Frontal cortex (tissue), 4 donors: Measurements from ENCODE around the gene CYLD. TPM values are rescaled to one million over a fixed set of nuclear protein-coding genes. Genes with fewer than 3 reads are reported as not detected.

Experiments used
- DNase-seq, 2 donors: peaks; one replicate each; pipeline ENCODE4 v3.0.0; 2012; ENCODE audit warnings: low spot score in 2 of 2
- FAIRE-seq: peaks from 2 replicates; lab custom pipeline; 2012; peaks lifted over from hg19 to GRCh38; lab: Jason Lieb, UNC
- total RNA-seq: library from RNA; depleted of rRNA; stranded (reverse); fragments of >200 nt; gene quantifications from one replicate; pipeline ENCODE4 v1.2.3, GENCODE V29; 2014
- donor health status: control.
- donor health status: control.
- donor health status: control.

The CYLD gene
- total RNA-seq, 1 donor from 2014 or later = 35.9 TPM

DNA sequence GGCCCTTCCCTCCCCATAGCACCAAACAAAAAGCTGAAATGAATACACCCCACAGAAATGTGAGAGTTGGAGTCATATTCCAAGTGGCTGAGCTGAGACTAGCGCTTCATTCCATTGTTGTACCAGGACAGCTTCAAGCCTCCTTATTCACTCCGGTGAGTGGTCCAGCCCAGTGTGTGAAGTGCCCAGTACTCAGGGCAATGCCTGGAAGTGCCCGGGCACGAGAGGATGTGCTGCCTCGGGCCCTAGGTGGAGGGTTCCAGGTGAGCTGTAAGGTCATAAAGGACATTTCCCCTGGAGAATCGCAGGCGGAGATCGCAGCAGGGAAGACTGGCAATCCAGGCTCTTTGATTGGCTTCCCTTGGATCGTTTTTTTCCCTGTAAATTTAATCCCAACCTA, 5.4 kb upstream of the CYLD start:
- no peak for DNase-seq
- FAIRE-seq = no peak

DNA sequence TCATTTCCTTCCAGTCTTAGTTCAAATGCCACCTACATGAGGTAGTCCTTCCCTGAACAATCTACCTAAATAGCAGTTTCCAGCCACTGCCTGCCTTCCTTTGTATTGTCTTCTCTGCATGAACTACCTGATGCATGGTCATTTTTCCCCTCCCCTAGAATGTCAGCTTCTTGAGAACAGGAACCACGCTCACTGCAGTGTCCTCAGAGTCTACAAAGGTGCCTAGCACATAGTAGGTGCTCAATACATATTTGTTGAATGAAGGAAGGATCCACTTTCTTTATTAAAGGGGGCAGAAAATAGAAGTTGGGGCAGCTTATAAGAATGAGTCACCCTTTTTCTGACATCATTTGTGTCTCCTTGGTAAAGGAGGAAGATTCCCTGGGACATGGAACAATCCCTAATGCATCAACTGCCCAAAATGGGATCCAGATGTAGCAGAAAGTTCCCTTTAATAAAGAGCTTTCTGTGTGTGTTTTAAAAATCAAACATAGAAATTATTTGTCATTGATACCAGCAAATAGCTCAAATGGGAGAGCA, 4.4 kb upstream of the CYLD start:
- FAIRE-seq = no peak
- no peak for DNase-seq

DNA sequence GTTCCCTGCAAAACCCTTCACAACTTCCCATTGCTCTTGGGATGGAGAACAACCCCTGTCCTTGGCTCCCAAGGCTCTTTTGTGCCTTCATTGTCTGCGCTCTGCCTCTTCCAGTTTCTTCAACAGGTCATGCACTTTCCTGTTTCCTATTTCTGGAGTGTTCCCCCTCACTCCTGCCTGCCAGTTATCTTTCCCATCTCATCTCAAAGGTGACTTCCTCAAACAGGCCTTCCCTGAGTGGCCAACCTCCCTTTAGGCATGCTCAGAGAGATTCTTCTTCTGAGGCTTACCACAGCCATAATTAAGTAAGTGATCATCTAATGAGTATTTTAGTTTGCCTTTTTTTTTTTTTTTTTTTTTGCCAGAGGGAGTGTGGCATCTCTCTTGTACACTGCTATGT, 2.9 kb upstream of the CYLD start:
- DNase-seq = no peak
- FAIRE-seq = no peak

DNA sequence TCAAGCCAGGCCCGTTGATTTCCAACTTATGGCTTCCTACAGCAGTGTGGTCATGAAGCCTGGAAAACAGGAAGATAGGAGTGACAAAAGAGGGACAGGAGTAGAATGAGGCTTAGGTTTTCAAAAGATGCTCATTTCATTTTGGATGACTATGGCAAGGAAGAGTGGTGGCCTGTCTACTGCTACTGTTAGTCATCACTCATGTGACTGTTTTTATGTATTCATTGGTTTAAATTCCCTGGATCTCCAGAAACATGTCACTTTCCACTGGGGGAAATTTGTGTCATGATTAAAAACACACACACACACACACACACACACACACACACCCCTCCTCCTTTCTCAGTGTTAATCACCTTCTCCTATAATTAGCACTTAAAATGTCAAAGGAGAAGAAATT, 1.1 kb upstream of the CYLD start:
- no peak for DNase-seq
- FAIRE-seq = no peak

DNA sequence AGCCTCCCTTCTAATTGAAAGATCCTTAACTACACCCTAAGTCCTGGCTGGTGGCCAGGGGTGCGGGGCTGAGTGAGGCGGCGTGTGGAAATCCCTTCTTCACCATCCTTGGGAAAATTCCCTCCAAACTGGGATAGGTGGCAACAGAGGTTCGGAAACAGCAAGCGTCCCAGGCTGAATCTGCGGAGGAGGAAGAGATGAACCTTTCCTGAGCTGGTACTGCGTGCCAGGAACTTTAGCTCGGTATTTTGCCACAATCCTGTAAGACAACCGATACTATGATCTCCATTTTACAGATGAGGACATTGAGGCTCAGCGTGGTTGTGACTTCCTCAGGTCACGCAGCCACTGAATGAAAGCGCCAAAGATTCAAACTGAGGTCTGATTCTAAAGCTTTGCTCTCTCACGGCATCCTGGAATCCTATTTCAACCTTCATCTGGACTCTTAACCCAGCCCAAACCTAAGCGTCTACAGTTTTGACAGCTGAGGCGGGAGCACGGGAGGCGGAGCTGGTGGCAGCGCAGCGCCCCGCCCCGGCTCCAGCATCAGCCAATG, 583 bp upstream of the CYLD start:
- FAIRE-seq (no peak), DNase-seq (peak in 1 of 2 donors; percentile 25)

DNA sequence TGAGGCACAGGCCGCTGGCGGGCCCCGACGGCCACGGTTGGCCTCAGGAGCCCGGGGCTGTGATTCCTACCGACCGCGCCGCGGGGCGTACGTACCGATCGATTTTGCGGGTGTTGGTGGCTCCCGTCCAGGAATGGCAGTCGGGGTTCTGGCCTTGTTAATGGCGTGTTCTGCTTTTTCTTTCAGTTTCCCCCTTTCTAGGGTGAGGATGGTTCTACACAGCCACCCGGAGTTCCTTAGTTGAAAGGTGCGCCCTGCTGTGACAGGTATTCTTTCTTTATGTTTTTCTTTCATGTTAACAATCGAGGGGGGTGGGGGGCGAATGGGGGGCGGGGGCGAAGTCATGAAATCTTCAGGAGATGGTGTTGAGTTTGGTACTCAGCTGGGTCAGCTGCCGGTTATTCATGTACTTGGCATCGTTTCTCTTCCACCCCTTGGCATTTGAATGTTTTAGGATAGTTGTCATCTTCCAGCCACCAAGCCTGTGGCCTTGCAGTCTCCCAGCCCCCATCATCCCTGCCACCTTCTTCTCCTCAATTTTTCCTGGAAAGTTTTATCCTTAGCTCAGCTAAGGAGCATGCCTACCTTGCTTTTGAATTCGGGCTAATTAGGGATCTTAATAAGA, 802 bp downstream of the CYLD start:
- DNase-seq = peak; percentile 29 to 33

DNA sequence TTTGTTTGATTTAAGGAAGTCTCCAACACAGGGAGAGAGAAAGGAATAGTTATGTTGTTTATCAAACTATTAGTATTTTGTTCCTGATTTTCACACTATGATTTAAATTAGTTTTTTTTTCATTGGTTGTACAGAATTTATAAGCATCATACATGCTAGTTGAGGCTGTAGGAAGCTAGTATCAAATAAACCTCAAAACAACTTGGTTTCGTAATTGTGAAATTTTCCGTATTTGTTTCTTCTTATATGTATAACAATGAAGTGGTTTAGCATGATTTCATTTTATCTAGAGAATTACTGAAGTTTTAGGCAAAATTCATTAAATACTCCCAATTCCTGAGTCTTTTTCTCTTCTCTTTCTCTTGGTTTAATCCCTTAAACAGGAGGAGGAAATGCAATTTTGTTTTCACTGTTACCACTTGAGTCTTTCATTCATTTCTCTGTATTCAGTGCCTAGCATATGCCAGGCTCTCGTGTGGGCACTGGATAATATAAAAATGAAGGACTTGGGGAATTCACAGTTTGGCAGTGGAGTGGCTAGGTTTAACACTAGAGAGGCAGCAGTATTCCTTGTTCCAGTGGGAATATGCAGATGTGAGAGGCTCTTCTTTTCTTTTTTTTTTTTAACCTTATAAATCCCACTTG, 1.8 kb downstream of the CYLD start:
- no peak for FAIRE-seq

More for the DNA sequence above, 802 bp downstream of the CYLD start:
- no peak for FAIRE-seq

DNA sequence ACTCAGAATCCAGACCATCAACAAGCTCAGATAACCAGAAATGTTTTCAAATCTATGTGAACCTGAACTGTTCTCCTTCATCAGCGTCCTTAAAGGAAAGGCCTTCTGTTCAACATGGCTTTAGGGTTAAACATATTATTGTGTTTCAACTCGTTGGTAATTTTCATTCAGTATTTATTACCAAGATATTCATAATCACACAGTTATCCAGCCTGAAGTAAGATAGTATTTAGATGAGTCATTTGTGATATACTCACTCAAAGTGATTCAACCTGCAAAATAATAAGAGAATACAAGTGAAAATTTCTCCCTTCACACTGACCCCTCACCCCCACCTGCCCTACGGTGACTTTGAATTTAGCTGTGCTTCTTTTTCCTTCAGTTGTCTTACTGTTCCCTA, 3.0 kb downstream of the CYLD start:
- FAIRE-seq (no peak), DNase-seq (no peak)

More for the DNA sequence above, 1.8 kb downstream of the CYLD start:
- DNase-seq = no peak

DNA sequence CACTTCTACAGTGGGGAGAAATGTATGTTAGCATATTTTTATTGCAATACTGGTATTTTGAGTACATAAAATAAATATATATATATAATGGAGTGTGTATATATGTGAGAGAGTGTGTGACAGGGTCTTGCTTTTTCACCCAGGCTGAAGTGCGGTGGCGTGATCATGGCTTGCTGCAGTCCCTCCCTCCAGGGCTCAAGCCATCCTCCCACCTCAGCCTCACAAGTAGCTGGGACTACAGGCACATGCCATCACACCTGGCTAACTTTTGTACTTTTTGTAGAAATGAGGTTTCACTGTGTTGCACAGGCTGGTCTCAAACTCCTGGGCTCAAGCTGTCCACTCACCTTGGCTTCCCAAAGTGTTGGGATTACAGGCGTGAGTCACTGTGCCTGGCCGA, 4.1 kb downstream of the CYLD start:
- no peak for DNase-seq
- FAIRE-seq = no peak

DNA sequence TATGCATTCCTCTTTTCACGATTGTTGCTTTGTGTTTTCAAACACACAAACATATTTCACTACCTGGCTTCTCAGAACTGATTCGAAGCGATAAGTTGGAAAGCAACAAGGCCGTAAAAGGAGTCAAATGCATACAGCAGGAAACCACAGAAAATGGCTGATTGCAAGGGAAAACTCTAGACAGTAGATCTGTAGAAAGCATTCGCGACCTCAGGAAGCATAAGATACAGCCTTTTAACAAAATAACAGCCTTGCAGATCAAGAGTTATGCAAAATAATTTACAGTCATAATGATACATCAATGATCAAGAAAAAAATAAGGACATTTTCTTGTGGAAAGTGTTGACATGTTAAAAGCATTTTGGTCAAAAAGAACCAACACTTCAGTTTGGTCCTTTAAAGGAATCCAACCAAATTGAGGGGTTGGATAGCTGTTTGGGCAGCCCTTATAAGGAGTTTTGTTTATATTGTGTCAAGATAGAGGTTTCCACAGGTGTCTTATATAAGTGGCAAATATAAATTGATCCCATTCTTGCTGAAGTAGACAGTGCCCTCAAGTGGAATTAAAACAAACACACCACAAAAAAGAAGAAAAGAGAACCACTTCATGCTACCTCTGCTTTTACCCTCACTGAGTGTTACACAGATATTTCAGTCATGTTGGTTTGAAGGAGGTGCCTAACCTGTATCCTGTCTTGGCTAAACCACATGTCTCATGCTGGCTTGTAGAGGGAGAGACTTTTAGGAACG, 5.5 kb downstream of the CYLD start:
- DNase-seq (no peak), FAIRE-seq (no peak)

DNA sequence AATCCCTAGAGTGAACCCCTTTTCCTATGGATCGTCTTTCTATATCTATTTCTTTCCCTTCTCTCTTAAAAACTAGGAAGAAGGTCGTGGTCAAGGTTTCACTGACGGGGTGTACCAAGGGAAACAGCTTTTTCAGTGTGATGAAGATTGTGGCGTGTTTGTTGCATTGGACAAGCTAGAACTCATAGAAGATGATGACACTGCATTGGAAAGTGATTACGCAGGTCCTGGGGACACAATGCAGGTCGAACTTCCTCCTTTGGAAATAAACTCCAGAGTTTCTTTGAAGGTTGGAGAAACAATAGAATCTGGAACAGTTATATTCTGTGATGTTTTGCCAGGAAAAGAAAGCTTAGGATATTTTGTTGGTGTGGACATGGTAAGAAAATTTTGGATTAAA, 9.6 kb downstream of the CYLD start:
- FAIRE-seq = no peak
- DNase-seq = no peak

DNA sequence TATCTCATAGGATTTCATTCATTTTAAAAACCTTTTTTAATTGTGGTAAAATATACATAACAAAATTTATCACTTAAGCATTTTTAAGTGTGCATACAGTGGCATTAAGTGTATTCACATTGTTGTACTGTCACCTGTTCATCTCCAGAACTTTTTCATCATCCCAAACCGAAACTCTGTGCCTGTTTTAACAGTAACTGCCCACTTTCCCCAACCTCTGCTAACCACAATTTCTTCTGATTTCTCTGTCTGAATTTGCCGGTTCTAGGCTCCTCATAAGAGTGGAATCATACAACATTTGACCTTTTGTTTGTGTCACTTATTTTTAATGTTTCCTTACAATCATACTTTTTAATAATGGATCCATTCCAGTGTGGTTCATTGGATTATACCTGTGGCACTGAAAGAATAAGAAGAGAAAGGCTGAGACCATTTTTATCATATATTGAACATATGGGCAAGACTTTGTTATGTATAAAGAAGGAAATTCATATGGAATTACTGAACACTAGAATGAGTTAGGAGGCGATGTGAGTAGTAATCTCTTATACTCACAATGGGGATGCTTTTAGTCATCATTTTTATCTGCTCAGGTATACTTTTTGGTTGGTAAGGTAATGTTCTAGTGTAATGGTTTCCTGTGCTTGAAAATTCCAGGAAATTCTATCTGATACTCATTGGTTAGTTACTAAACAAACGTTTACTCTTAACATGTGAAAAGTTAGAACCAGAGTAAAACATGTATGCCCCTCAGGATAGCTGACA, 10.8 kb downstream of the CYLD start:
- FAIRE-seq (no peak), DNase-seq (no peak)

DNA sequence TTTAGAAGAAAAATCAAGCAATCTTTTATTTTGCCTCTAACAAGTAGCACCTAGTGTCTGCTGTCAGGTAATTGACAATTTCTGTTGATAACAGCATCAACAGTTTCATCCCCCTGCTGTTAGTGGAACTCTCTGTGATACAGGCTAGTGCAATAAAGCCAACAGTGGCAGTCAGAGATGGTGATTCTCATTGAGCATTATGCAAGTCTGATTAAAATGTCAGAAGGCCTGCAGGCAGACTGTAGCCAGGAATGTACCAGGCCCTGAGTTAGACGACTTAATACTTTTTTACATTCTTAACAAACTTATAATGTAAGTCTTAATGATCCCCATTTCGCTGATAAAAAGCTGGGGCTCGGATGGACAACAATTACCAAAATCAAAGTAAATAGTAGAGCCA, 14.6 kb downstream of the CYLD start:
- DNase-seq (no peak), FAIRE-seq (no peak)

DNA sequence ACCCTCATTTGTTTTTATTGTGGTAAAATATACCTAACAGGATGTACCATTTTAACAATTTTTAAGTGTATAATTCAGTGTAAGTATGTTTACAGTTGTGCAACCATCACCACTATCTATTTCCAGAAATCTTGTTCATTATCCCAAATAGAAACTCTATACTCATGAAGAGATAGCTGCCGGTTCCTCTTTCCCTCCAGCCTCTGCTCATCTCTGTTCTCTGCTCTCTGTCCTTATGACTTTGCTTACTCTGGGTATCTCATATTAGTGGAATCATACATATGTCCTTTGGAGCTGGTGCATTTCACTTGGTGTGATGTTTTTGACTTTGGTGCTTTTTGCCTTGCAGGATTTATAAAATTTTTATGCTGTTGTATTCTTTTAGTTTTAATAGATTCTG, 19.4 kb downstream of the CYLD start:
- no peak for FAIRE-seq
- DNase-seq = no peak

DNA sequence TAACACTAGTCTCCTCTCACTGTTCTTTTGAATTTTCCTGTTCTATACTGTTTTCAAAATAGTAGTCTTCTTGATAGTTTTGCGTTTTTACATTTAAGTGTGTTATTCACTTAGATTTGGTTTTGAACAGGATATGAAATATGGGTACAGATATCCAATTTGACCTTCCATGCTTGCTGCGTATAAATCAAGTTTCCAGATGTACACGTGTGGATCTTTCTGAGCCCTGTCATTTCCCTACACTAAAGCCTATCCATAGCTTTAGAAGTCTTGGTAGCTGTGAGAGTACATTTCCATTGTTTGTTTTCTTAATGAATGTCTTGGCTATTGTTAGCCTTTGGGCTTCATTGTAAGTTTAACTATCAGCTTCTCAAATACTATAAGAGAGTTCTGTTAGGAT, 20.4 kb downstream of the CYLD start:
- no peak for DNase-seq
- FAIRE-seq = no peak

DNA sequence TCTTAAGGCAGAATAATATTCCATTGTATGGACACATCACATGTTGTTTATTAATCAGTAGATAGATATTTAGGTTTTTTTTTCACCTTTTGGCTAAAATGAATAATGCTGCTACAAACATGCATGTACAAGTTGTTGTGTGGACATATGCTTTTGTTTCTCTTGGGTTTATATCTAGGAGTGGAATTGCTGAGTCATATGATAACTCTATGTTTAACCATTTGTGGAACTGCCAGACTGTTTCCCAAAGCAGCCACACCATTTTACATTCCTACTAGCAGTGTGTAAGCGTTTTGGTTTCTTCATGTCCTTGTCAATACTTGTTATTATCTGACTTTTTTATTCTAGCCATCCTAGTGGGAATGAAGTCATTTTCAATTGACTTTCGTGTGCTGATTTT, 21.3 kb downstream of the CYLD start:
- DNase-seq = no peak
- FAIRE-seq = no peak

DNA sequence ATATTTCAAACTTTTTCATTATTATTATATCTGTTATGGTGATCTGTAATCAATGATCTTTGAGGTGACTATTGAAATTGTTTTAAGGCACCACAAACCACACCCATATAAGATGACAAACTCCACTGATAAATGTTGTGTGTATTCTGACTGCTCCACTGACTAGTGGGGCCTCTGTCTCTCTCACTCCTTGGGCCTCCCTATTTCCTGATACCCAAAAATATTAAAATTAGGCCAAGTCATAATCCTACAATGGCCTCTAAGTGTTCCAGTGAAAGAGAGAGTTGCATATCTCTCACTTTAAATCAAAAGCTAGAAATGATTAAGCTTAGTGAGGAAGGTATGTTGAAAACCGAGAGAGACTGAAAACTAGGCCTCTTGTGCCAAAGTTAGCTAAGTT, 23.4 kb downstream of the CYLD start:
- FAIRE-seq (no peak), DNase-seq (no peak)

DNA sequence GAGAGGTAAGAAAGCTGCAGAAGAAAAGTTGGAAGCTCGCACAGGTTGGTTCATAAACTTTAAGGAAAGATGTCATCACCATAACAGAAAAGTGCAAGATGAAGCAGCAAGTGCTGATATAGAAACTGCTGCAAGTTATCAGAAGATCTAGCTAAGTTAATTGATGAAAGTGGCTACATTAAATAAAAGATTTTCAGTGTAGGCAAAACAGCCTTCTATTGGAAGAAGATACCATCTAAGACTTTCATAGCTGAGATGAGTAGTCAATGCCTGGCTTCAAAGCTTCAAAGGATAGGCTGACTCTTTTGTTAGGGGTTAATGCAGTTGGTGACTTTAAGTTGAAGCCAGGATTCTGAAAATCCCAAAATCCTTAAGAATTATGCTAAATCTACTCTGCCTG, 24.0 kb downstream of the CYLD start:
- no peak for DNase-seq
- FAIRE-seq = no peak

DNA sequence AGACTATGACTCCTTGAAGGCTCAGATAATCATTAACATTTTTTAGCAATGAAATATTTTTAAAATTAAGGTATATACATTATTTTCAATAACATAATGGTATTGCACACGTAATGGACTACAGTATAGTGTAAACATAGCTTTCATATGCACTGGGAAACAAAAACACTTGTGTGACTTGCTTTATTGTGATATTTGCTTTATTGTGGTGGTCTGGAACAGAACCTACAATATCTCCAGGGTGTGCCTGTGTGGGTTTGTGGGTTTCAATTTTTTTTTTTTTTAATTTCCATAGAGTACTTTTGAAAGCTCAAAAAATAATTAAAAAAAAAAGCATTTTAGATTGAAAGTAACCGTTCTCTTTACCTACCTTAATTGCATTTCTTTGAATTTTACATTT, 25.3 kb downstream of the CYLD start:
- FAIRE-seq (no peak), DNase-seq (no peak)

DNA sequence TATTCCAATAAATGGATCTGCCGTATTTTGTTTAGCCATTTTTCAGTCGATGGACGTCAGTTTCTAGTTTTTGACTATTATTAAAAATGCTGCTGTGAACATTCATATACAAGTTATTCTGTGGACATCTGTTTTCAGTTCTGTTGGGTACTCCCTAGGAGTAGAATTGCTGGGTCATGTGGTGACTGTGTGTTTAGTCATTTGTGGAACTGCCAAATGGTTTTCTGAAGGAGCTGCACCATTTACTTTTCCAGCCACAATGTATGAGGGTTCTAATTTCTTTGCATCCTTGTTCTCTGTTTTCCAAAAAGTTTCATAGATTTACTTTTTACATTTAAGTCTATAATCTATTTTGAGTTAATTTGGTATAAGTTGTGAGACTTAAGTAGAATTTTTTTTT, 29.5 kb downstream of the CYLD start:
- DNase-seq = no peak
- no peak for FAIRE-seq
